Effector memory CD8-positive, alpha-beta T cell (primary cell): ENCODE measurements around the gene CTSZ.
"Not testable (repeated sequence)": the region's sequence is repeated elsewhere in the genome, so short reads cannot be mapped to it uniquely, and the experiment has no call there.

Source experiments
- ATAC-seq: fragments of 150-1000 bp; cut with Tn5 transposase; replicated peaks from 2 replicates; pipeline ENCODE4 v1.10.0; 2021; ENCODE audit warnings: mild to moderate bottlenecking, moderate library complexity
- DNase-seq, 3 experiments: peaks; one replicate each; pipeline ENCODE4 v3.0.0; 2021
- H3K27ac Mint-ChIP-seq, 2 donors: one replicate each; pipeline ENCODE4 v1.8.0; 2022; ENCODE audit warnings: mild to moderate bottlenecking in 2 of 2, mixed read lengths in 2 of 2, moderate library complexity in 2 of 2
- H3K27me3 Mint-ChIP-seq, 2 donors: one replicate each; pipeline ENCODE4 v1.8.0; 2022; ENCODE audit warnings: mixed read lengths in 2 of 2
- H3K36me3 Mint-ChIP-seq: one replicate; pipeline ENCODE4 v1.8.0; 2022; ENCODE audit warnings: mild to moderate bottlenecking, moderate library complexity, mixed read lengths; ENCODE audit not compliant: insufficient read depth
- H3K4me1 Mint-ChIP-seq, 2 donors: one replicate each; pipeline ENCODE4 v1.8.0; 2022; ENCODE audit warnings: low read depth in 2 of 2, mixed read lengths in 2 of 2
- H3K4me3 Mint-ChIP-seq, 2 donors: one replicate each; pipeline ENCODE4 v1.8.0; 2022; ENCODE audit warnings: mild to moderate bottlenecking in 2 of 2, mixed read lengths in 2 of 2, moderate library complexity in 2 of 2
- H3K9me3 Mint-ChIP-seq, 2 donors: one replicate each; pipeline ENCODE4 v1.8.0; 2022; ENCODE audit warnings: mixed read lengths in 2 of 2

CTSZ gene

DNA sequence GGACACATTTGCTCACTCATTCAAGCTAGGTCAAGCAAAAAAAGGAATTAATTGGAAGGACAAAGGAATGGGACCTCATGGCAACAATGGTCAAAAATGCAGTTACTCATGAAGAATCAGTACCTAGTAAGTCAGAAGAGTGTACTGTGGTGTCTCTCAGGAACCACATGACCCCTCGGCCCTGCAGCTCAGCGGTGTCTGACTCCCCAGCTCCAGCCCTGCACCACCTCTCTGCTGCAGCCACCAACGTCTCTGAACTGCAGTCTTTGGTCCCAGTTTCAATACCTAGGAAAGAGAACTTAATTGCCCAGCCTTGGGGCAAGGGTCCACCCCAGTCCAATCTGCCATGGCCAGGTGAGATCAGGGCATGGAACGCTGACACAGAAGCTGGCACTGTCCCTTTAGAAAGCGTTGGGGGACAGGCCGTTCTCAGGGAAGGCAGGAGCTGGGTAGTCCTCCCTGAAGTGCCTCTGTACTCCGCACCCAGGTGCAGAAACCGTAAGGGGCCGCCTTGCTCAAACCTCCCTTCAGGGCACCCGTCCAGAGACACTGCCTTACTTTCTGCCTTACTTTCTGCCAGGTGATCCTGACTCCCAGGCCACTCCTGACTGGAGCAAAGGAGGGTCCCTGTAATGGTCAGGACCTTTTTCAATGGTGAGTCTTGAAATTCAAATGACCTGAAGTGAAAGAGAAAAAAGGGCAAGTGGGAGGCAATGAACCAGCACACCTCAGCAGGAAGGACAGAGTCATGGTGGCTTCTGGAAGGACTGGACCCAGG is 39.2 kb downstream of the CTSZ start:
- Mint-ChIP-seq H3K27ac (no peak overlapping the region), H3K4me1 (no peaks in the 10 kb centered on the region)
- ATAC-seq = no peak

DNA sequence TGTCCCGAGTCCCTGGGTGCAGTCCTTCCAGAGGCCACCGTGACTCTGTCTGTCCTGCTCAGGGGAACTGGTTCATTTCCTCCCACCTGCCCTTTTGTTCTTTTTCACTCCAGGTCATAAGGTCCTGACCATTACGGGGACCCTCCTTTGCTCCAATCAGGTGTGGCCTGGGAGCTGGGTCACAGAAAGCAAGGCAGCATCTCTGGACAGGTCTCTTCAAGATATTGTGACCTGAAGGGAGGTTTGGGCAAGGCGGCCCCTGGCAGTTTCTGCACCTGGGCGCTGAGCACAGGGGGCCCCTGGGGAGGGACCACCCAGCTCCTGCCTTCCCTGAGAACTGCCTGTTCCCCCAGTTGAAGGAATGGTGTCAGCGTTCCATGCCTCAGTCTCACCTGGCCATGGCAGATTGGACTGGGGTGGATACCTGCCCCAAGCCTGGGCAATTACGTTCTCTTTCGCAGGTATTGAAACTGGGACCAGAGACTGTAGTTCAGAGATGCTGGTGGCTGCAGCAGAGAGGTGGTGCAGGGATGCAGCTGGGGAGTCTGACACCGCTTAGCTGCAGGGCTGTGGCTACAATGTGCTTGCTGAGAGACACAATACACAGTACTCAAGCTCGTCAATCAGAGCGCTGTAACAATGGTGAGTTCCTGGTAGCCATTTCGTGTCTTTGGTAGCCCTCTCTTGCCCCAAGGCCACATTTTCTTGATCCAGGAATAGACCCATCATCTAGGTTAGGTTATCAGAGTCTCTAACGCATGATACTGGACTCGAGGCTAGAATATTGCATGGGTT is 41.6 kb downstream of the CTSZ start:
- DNase-seq (no peak), ATAC-seq (no peak)
- H3K36me3 Mint-ChIP-seq = no peaks in the 10 kb centered on the region
- H3K27me3 Mint-ChIP-seq = peaks cover 31 to 58% of the 10 kb centered on the region in 2 donors
- H3K9me3 Mint-ChIP-seq = no peaks in the 10 kb centered on the region
- H3K4me1 Mint-ChIP-seq = no peaks in the 10 kb centered on the region
- no peak overlapping the region for H3K4me3 Mint-ChIP-seq
- no peak overlapping the region for H3K27ac Mint-ChIP-seq

More for the DNA sequence above, 39.2 kb downstream of the CTSZ start:
- Mint-ChIP-seq H3K27me3 (peaks cover 26 to 45% of the 10 kb centered on the region in 2 donors), H3K4me3 (no peak overlapping the region), H3K36me3 (no peaks in the 10 kb centered on the region), H3K9me3 (no peaks in the 10 kb centered on the region)
- DNase-seq = no peak

DNA sequence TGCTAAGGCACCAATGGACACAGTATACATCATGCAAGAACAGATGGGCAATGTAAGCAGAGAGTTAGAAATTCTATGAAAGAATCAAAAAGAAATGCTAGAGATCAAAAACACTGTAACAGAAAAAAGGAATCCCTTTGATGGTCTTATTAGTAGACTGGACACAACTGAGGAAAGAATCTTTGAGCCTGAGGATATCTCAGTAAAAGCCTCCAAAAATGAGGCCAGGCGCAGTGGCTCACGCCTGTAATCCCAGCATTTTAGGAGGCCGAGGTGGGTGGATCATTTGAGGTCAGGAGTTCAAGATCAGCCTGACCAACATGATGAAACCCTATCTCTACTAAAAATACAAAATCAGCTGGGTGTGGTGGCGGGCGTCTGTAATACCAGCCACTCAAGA is 43.1 kb downstream of the CTSZ start:
- not testable (repeated sequence) for H3K27ac Mint-ChIP-seq, H3K4me3 Mint-ChIP-seq, DNase-seq, H3K9me3 Mint-ChIP-seq, H3K4me1 Mint-ChIP-seq, ATAC-seq, H3K36me3 Mint-ChIP-seq
- H3K27me3 Mint-ChIP-seq = peaks cover 26 to 62% of the 10 kb centered on the region in 2 donors

DNA sequence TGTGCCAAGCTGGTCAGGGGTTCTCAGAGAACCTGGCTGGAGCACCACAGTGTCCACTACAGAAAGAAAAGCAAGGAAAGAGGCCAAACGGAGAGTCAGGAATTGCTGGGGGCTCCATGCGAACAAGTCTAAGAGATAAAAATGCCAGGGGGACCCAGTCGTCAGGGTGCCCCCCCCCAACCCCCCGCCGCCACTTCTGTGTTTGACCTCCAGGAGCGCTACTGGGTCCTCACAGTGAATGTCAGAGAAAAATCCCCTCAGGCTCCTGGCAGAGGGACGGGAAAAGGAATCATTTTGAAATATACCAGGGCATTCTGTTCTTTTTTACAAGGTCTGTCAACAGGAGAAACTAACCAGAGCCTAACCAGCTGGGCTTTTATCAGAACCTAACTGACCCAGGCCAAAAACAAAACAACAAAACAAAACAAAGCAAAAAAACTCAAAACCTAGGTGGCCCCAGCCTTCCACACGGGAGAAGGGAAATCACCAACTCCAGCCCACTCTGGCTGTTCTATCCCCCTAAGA is 43.9 kb downstream of the CTSZ start:
- no peak for ATAC-seq
- H3K27ac Mint-ChIP-seq = no peak overlapping the region

GRCh38 chr20:58959652-58960051 is 47.4 kb downstream of the CTSZ start:
- Mint-ChIP-seq H3K4me3 (no peak overlapping the region), H3K9me3 (no peaks in the 10 kb centered on the region), H3K27me3 (peaks cover 21 to 39% of the 10 kb centered on the region in 2 donors), H3K36me3 (no peaks in the 10 kb centered on the region), H3K4me1 (no peaks in the 10 kb centered on the region), H3K27ac (no peak overlapping the region)
- no peak for ATAC-seq
- DNase-seq = no peak

More for the DNA sequence above, 43.9 kb downstream of the CTSZ start:
- no peak overlapping the region for H3K4me3 Mint-ChIP-seq
- DNase-seq = no peak
- peaks cover 21 to 58% of the 10 kb centered on the region in 2 donors for H3K27me3 Mint-ChIP-seq
- H3K9me3 Mint-ChIP-seq = no peaks in the 10 kb centered on the region
- H3K4me1 Mint-ChIP-seq = no peaks in the 10 kb centered on the region
- H3K36me3 Mint-ChIP-seq = no peaks in the 10 kb centered on the region

- DNase-seq (no peak), ATAC-seq (no peak)
- Mint-ChIP-seq H3K4me3 (no peak overlapping the region), H3K27ac (no peak overlapping the region), H3K4me1 (no peaks in the 10 kb centered on the region), H3K36me3 (peaks cover under 1% of the 10 kb centered on the region), H3K27me3 (peaks cover 7 to 18% of the 10 kb centered on the region in 2 donors), H3K9me3 (no peaks in the 10 kb centered on the region)
Measured at GRCh38 chr20:58956078-58956477, 51.0 kb downstream of the CTSZ start.

GRCh38 chr20:58953050-58953449 is 54.0 kb downstream of the CTSZ start:
- Mint-ChIP-seq H3K9me3 (no peaks in the 10 kb centered on the region), H3K4me3 (no peak overlapping the region), H3K4me1 (no peaks in the 10 kb centered on the region), H3K36me3 (peaks cover 3% of the 10 kb centered on the region), H3K27ac (no peak overlapping the region), H3K27me3 (peaks cover 6 to 23% of the 10 kb centered on the region in 2 donors)
- DNase-seq = no peak
- no peak for ATAC-seq

- Mint-ChIP-seq H3K9me3 (no peaks in the 10 kb centered on the region), H3K36me3 (peaks cover 3% of the 10 kb centered on the region), H3K4me1 (no peaks in the 10 kb centered on the region), H3K27ac (no peak overlapping the region), H3K27me3 (peaks cover 11 to 24% of the 10 kb centered on the region in 2 donors), H3K4me3 (no peak overlapping the region)
- ATAC-seq (no peak), DNase-seq (no peak)
Measured at GRCh38 chr20:58950603-58951002, 56.5 kb downstream of the CTSZ start.

DNA sequence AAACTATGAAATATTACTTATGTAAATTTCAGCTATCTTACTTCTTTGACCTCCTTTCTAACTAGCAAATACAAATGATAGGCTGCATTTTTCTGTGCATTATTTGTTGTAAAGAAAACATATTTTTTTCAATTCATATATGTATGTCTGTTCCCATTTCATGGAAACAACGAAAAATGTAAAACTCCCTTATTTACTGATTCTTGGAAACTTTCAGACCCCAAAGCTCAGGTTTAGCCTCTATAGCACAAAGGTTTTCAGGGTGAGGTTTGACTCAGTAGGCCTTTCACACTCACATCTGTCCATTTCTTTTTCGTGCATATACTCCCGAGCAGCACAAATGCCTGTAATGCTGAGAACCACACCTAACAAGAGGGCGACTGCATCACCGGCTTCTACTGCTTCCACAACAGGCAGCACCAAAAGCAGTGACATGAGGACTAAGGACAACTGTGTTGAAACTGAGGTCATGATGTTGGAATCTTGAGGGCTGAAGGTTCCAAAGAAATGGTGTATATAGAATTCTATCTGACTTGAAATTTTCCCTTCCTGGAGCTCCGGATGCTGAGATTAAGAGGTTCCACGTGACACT is 59.2 kb downstream of the CTSZ start:
- peaks cover 11 to 34% of the 10 kb centered on the region in 2 donors for H3K27me3 Mint-ChIP-seq
- not testable (repeated sequence) for H3K36me3 Mint-ChIP-seq, H3K4me1 Mint-ChIP-seq, H3K9me3 Mint-ChIP-seq, ATAC-seq, H3K27ac Mint-ChIP-seq, H3K4me3 Mint-ChIP-seq, DNase-seq

GRCh38 chr20:58945965-58946631 is 61.0 kb downstream of the CTSZ start:
- DNase-seq (no peak), ATAC-seq (no peak)
- Mint-ChIP-seq H3K27me3 (peaks cover 11 to 34% of the 10 kb centered on the region in 2 donors), H3K36me3 (peaks cover 3% of the 10 kb centered on the region), H3K4me1 (no peaks in the 10 kb centered on the region), H3K27ac (no peak overlapping the region), H3K9me3 (no peaks in the 10 kb centered on the region), H3K4me3 (no peak overlapping the region)
